HEK293T (cell line): ENCODE measurements around the gene HCN1.

Source experiments
- FOXM1 ChIP-seq: fragments of 450-650 bp; IDR thresholded peaks from 2 replicates; pipeline ENCODE4 v1.6.1; 2017; ENCODE audit warnings: mild to moderate bottlenecking, borderline replicate concordance
- NFRKB ChIP-seq: fragments of 450-650 bp; IDR thresholded peaks from 2 replicates; pipeline ENCODE4 v1.6.1; 2016; ENCODE audit warnings: mild to moderate bottlenecking, moderate library complexity
- SP1 ChIP-seq: fragments of 450-650 bp; IDR thresholded peaks from 2 replicates; pipeline ENCODE4 v1.6.1; 2017

- TF ChIP-seq NFRKB (no peak), FOXM1 (no peak), SP1 (no peak)
Measured at GRCh38 chr5:45604092-45604491, 92.1 kb downstream of the HCN1 start.
